ENCODE measurements around the gene FECH. TPM values are rescaled to one million over a fixed set of nuclear protein-coding genes. Genes with fewer than 3 reads are reported as not detected.

The FECH gene
- total RNA-seq, 1 experiment from 2014 or later: 24.1 TPM

DNA sequence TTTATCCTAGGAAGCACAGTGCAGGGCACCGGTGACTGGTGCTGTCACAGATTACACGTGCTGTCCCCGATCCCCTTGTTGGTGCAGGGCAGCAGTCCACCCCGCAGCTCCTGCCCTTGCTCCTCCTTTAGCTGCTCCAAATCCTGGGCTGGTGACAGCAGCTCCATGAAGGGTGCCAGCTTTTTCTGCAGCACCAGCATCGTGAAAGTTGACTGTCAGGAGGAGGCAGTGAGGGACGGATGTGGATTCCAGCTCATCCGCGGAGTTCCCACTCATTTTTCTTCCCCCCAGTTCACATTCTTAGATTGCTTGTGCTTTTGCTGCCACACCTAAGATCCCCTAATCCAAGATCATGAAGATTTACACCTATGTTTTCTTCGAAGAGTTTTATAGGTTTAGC is 83.9 kb downstream of the FECH start:
- no peaks in the 10 kb centered on the region for H3K4me1 ChIP-seq (ENCODE audit: insufficient read depth, low read length)
- H3K9me3 ChIP-seq (ENCODE audit: control insufficient read depth, low read depth, low read length): no peaks in the 10 kb centered on the region
- no peak overlapping the region for H2AK5ac ChIP-seq (ENCODE audit: insufficient read length, low read length)
- no peak overlapping the region for H3K18ac ChIP-seq (ENCODE audit: insufficient read length, low read depth, low read length)
- Mint-ChIP-seq H3K4me1 (0 out of 4 replicates have a peak, but pooled peaks cover 2 to 4% of the 10 kb centered on the region in 2 experiments), H3K36me3 (ENCODE audit: insufficient read depth in 1 of 3, low read depth in 3 of 3) (no peaks in the 10 kb centered on the region), H3K9me3 (no peaks in the 10 kb centered on the region), H3K27ac (no peak overlapping the region), H3K27me3 (ENCODE audit: low read depth) (peaks cover 7% of the 10 kb centered on the region; the same call in 1 of the 2 replicates), H3K4me3 (no peak overlapping the region)
- no peak overlapping the region for H3K27ac ChIP-seq (ENCODE audit: insufficient read length, low read depth, low read length)
- H3K14ac ChIP-seq (ENCODE audit: insufficient read depth, low read length): no peak overlapping the region
- TF ChIP-seq, protein P1, sequence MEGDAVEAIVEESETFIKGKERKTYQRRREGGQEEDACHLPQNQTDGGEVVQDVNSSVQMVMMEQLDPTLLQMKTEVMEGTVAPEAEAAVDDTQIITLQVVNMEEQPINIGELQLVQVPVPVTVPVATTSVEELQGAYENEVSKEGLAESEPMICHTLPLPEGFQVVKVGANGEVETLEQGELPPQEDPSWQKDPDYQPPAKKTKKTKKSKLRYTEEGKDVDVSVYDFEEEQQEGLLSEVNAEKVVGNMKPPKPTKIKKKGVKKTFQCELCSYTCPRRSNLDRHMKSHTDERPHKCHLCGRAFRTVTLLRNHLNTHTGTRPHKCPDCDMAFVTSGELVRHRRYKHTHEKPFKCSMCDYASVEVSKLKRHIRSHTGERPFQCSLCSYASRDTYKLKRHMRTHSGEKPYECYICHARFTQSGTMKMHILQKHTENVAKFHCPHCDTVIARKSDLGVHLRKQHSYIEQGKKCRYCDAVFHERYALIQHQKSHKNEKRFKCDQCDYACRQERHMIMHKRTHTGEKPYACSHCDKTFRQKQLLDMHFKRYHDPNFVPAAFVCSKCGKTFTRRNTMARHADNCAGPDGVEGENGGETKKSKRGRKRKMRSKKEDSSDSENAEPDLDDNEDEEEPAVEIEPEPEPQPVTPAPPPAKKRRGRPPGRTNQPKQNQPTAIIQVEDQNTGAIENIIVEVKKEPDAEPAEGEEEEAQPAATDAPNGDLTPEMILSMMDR (conservative IDR thresholded peaks at IDR 0.05): no peak
- no peak overlapping the region for H3K23ac ChIP-seq (ENCODE audit: insufficient read length, low read depth, low read length)
- H3K79me1 ChIP-seq (ENCODE audit: insufficient read depth, low read depth, low read length, poor library complexity, severe bottlenecking): no peaks in the 10 kb centered on the region
- no peaks in the 10 kb centered on the region for H3K27me3 ChIP-seq (ENCODE audit: insufficient read depth, low read length)
- no peak overlapping the region for H4K91ac ChIP-seq (ENCODE audit: insufficient read length, low read depth, low read length)
- H4K20me1 ChIP-seq (ENCODE audit: control insufficient read depth, insufficient read depth, insufficient read length): no peaks in the 10 kb centered on the region
- H3K9ac ChIP-seq (ENCODE audit: extremely low read depth, insufficient read length, low read length): no peak overlapping the region
- H3K4me2 ChIP-seq (ENCODE audit: insufficient read depth, insufficient read length, low read length): no peak overlapping the region
- WGBS (ENCODE audit: extremely low coverage, insufficient read length, low lambda C conversion rate): no CpG with 5 or more reads among the region's 9 CpGs
- H2BK15ac ChIP-seq (ENCODE audit: low read depth, low read length): no peak overlapping the region
- no peak overlapping the region for H2BK20ac ChIP-seq (ENCODE audit: low read depth, low read length, poor library complexity, severe bottlenecking)
- H3K79me2 ChIP-seq (ENCODE audit: insufficient read depth, low read length): no peaks in the 10 kb centered on the region
- H3K4ac ChIP-seq (ENCODE audit: low read depth, low read length): no peak overlapping the region
- no peak overlapping the region for H2BK5ac ChIP-seq (ENCODE audit: insufficient read length, low read length)
- no peak overlapping the region for H3T11ph ChIP-seq (ENCODE audit: low read length)
- H3K23me2 ChIP-seq (ENCODE audit: insufficient read length, low read depth, low read length, poor library complexity, severe bottlenecking): no peaks in the 10 kb centered on the region
- H2BK12ac ChIP-seq (ENCODE audit: insufficient read length, low read depth, low read length): no peak overlapping the region
- no peak overlapping the region for H4K8ac ChIP-seq (replicated peaks; ENCODE audit: insufficient read length, low read depth, low read length)
- no peak overlapping the region for H3K56ac ChIP-seq (ENCODE audit: insufficient read length, low read depth, low read length)
- H2BK120ac ChIP-seq (ENCODE audit: low read depth, low read length, poor library complexity, severe bottlenecking): no peak overlapping the region
- H4K5ac ChIP-seq (ENCODE audit: insufficient read length, low read depth, low read length): no peak overlapping the region
- H2AFZ ChIP-seq (ENCODE audit: low read length): no peak overlapping the region
- no peak for DNase-seq

Measured in H9 (cell line).